ENCODE data around the gene SEC14L1.
A peak's percentile ranks its signal among the peaks of the same experiment; 100 is the strongest.
"Not testable (repeated sequence)": the region's sequence is repeated elsewhere in the genome, so short reads cannot be mapped to it uniquely, and the experiment has no call there.

SEC14L1 gene

DNA sequence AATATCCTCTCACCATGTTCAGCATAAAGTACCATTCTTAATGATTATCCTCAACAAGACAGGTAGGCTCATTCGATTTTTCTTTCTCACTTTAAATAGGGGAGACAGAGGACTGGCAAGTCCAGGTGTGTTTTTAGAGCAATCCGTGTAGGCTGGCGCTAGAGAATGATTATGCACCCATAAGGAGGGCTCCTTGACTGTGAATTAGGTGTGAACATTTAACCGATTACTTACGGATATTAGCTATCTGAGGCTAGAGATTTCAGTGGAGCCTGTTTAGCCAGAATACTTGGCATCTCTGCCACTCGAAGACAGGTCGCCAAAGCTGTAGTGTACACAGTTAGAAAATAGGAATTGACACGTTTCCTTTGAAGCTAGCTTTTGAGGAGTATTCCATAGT lies 1.9 kb downstream of the SEC14L1 start:
- no peak for DNase-seq

DNA sequence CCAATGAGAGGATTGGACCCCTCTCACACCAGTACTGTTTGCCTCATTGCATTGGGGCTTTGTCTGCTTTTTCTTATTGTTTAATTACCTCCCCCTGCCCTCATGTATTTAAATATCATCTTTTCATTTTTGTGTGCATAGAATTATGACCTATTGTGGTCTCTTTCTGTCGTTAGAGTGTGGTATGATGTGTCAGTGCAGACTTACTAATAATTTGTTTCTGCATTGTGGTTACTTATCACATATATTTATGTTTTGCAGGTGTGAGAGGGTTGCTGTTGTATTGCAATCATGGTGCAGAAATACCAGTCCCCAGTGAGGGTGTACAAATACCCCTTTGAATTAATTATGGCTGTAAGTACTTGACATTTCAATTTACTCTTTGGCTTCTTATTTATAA lies 2.5 kb downstream of the SEC14L1 start:
- no peak for DNase-seq

DNA sequence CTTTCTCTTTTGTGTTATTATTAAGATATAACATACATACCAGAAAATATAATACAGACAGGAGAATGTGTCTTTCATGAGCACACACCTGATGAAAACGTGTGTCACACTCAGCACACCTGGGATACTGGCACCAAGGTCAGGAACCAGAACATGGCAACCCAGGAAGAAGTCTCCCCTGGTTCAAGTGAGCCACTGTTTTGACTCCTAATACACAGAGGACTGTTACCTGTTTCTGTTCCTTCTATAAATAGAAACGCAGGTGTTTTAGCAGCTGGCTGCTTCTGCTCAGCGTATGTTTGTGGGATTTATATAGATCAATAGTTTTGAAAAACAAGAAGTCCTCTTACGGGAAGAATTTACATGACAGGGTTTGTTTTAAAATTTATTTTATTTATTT lies 3.5 kb downstream of the SEC14L1 start:
- no peak for DNase-seq

GRCh38 chr17:77145224-77145611 lies 4.4 kb downstream of the SEC14L1 start:
- DNase-seq, result no peak

DNA sequence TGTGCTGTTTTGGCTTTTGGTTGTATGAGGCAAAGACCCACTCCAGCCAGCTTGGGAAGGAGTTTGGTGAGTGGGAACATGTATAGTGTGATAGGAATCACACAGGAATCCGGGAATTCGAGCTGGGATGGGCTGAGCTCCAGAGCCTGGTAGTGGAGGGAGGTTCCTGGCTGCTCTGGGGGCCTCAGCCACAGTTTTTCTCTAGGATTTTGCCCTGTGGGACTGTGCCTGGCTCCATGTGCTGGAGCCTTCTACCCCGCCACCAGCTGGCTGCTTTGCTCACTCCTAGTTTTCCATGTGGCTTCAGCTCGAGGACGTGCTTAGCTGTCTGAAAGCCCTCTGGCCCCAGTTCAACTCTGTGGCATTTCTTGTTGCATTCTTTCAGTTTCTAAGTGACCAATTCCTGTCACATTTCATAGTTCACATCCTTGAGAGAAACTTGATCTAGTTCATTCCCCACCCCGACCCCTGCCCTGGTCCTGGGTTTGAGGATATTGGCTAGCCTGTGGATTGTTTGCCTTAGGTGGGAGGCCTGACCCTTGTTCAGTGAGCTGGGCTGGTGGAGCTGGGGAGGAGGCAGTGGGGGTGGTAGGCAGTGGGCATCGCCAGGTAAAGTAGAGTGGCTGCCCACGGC lies 5.0 kb downstream of the SEC14L1 start:
- no peak for DNase-seq

DNA sequence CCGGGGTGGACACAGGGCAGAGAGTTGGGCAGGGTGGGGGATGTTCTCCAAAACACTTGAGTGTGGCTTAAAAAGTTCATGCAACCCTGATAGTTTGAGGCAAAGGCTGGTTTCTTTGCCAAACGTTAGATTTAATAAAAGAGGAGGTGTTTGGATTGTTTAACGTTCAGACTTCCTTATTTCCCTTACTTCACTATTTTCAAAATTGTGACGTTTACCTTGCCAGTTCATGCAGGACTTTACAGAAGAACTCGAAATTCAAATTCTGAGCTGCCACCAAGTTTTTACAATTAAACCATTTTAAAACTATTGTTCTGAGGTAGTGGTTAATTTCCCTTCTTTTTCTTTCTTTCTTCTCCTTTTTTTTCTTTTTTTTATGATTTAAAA lies 5.5 kb downstream of the SEC14L1 start:
- no peak for DNase-seq

- DNase-seq, result no peak
These were observed 6.1 kb downstream of the SEC14L1 start for GRCh38 chr17:77146882-77147281.

GRCh38 chr17:77147357-77147801 lies 6.6 kb downstream of the SEC14L1 start:
- DNase-seq, result no peak

- no peak for DNase-seq
These were observed 7.5 kb downstream of the SEC14L1 start for GRCh38 chr17:77148077-77148939.

DNA sequence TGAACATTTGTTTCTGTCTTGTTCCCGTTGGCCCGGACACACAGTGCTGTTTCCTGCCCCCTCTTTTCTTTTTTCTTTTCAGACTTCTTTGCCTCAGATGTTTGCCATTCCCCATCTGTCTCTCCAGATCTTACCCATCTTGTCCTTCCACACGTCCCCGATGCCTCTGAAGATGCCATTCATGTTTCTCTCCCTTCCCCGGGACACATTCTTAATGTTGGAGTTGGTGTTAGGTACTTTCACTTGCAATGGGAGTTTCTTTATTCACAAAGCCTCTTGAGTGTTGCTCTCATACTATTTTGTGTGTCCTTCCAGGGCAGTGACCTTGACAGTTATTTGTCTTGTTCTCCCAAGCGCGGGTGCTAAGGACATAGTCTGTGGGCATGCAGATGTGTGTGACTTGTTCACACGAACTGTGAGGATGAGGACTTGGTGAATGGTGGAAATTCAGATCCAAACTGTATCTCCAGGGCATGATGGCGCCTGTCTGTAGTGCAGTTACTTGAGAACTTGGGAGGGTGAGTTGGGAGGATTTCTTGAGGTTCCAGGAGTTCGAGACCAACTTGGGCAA lies 8.3 kb downstream of the SEC14L1 start:
- DNase-seq, result no peak

DNA sequence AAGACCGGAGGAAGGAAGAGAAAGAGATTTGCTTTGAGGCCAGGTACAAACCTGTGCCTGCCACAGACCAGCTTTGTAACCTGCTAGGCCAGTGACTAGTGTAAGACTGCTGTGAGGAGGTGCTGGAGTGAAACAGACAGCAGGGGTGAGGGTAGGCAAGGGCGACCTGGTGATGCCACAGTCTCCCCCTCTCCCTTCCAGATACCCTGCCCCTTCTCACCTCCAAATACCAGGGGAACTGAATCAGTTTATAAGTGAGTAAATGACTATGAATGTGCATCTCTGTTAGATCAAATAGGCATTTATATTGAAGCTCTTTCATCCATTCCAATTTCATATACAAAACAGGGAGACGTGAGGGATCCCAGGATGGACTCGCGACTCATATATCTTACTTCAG lies 9.4 kb downstream of the SEC14L1 start:
- DNase-seq, result no peak

- no peak for DNase-seq
These were observed 10.4 kb downstream of the SEC14L1 start for GRCh38 chr17:77151186-77151585.

GRCh38 chr17:77152056-77152455 lies 11.3 kb downstream of the SEC14L1 start:
- not testable (repeated sequence) for DNase-seq

- no peak for DNase-seq
These were observed 12.7 kb downstream of the SEC14L1 start for GRCh38 chr17:77153472-77153871.

- DNase-seq, result no peak
These were observed 13.3 kb downstream of the SEC14L1 start for GRCh38 chr17:77153999-77154586.

GRCh38 chr17:77155125-77155524 lies 14.4 kb downstream of the SEC14L1 start:
- DNase-seq, result no peak

DNA sequence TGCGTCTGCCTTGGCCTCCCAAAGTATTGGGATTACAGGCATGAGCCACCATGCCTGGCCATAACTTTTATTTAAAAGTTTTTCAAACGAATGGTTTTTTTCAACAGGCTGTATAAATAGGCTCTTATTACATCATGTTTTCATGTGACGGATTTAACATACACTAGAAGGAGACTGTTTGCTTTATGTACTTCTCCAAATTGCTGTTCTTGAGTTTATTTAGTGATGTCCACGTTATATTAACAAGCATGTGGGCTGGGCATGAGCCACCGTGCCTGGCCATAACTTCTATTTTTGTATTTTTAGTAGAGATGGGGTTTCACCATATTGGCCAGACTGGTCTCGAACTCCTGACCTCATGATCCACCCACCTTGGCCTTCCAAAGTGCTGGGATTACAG lies 17.0 kb downstream of the SEC14L1 start:
- not testable (repeated sequence) for DNase-seq

- DNase-seq, result no peak
These were observed 19.5 kb downstream of the SEC14L1 start for GRCh38 chr17:77160091-77160874.

- DNase-seq, result peak; percentile 51
These were observed 20.2 kb downstream of the SEC14L1 start for GRCh38 chr17:77160875-77161530.

DNA sequence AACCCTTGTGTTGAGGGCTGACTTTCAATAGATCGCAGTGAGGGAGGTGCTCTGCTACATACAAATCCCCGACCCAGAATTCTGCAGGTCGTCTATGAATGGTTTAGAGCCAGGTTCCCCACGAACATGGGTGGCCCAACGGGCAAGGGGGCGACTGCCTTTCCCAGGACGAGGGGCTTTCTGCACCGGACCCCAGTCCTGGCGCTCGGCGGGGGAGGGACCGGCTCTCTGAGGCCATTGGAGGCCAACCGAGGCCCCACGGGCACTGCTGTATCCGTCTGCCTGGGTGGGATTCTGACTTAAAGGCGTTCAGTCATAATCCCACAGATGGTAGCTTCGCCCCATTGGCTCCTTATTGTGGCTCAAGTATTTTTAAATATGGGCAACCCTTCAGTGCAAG lies 21.2 kb downstream of the SEC14L1 start:
- DNase-seq, result no peak

- DNase-seq, result no peak
These were observed 22.2 kb downstream of the SEC14L1 start for GRCh38 chr17:77163001-77163400.
